Measurements from ENCODE around the gene ANXA7.
"Not testable (repeated sequence)": the region's sequence is repeated elsewhere in the genome, so short reads cannot be mapped to it uniquely, and the experiment has no call there.

DNA sequence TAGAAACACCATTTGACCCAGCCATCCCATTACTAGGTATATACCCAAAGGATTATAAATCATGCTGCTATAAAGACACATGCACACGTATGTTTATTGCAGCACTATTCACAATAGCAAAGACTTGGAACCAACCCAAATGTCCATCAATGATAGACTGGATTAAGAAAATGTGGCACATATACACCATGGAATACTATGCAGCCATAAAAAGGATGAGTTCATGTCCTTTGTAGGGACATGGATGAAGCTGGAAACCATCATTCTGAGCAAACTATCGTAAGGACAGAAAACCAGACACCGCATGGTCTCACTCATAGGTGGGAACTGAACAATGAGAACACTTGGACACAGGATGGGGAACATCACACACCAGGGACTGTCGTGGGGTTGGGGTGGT is 19.5 kb downstream of the ANXA7 start:
- TF ChIP-seq, protein P1, sequence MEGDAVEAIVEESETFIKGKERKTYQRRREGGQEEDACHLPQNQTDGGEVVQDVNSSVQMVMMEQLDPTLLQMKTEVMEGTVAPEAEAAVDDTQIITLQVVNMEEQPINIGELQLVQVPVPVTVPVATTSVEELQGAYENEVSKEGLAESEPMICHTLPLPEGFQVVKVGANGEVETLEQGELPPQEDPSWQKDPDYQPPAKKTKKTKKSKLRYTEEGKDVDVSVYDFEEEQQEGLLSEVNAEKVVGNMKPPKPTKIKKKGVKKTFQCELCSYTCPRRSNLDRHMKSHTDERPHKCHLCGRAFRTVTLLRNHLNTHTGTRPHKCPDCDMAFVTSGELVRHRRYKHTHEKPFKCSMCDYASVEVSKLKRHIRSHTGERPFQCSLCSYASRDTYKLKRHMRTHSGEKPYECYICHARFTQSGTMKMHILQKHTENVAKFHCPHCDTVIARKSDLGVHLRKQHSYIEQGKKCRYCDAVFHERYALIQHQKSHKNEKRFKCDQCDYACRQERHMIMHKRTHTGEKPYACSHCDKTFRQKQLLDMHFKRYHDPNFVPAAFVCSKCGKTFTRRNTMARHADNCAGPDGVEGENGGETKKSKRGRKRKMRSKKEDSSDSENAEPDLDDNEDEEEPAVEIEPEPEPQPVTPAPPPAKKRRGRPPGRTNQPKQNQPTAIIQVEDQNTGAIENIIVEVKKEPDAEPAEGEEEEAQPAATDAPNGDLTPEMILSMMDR (conservative IDR thresholded peaks at IDR 0.05; ENCODE audit: low read depth, low read length), result not testable (repeated sequence)
- TF ChIP-seq EZH2 (IDR thresholded peaks at IDR 0.05; ENCODE audit: borderline replicate concordance, low read depth, low read length, poor library complexity, severe bottlenecking), result not testable (repeated sequence)
